ENCODE measurements around the gene MMEL1. TPM values are rescaled to one million over a fixed set of nuclear protein-coding genes. Genes with fewer than 3 reads are reported as not detected.

Gene MMEL1
- polyA plus RNA-seq, 1 donor from 2014 or later = 5.2 TPM

DNA sequence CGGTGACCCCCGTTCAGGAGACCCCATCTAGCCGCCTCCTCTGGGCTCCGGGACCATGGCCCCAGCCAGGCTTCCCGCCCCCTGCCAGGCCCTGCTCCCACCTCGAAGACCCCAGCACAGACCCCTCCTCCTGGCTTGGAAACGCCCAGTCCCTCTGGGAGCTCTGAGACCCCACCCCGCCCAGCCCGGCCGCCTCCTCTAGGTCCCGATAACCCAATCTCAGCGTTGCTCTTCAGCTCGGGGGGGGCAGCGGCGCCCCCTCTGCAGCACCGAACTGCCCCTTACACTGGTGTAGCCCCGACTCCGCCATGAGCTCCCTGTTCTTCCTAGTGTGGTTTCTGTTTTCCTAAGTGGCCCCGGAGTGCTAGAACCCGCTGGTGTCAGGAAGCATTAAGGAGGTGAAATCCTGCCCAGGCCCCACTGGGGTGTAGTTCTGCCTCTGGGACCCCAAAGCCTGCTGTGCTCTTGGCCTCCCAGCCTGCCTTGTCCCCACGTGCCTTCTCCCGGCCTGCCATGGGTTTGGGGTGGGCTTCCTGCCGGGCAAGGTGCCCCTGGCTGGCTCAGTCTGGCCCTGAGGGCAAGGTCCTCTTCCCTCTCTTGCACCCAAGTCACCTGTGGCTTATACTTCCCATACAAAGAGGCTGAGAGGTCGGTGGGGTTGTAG is 10.7 kb upstream of the MMEL1 start:
- Histone ChIP-seq H3K27ac (ENCODE audit: low read length) (no peak overlapping the region), H3K9me3 (ENCODE audit: low read length) (no peaks in the 10 kb centered on the region)

DNA sequence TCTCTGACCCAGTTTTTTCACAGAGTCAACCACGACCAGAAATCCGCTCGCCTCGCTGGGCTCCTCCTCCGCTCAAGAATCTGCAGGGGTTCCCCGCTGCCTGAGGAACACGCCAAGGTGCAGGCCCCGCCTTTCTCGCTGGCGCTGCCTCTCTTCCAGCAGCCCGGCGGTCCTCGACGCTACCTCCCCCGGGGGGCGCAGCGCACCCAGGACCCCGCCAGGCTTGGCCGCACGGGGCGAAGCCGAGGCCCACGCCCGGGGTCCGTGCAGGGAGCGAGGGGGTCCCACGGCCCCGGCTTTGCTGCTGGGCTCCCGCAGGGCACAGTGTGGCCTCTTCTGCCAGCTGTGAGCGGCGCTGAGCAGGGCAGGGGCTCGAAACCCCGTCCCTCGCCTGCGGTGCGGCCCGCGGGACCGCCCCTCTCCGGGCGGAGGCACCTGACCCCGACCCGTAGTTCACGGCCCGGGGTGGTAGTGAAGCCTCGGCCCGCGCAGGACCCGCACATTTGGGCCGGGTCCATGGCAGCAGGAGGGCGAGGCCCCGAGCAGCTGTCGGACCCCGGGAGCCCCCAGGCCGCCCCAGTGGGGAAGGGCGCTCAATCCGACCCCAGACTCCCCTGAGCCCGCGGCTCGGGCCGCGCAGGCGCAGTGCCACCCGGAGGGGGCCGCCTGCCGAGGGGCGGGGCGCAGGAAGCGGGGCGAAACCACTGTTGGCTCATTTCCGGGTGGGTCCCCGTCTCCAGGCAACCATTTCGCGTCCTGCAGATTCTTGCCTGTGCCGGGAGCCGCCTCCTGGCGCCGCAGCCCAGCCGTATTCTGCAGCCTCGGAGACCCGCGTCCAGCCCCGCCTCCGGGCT is 10.0 kb upstream of the MMEL1 start:
- no peaks in the 10 kb centered on the region for H3K9me3 ChIP-seq (ENCODE audit: low read length)
- no peaks in the 10 kb centered on the region for H3F3A ChIP-seq (ENCODE audit: insufficient read depth, low read length, poor library complexity, severe bottlenecking)
- peak overlapping the region; percentile 97 for H3K4me3 ChIP-seq (ENCODE audit: low read length)
- peak overlapping the region; percentile 87 for H3K4me2 ChIP-seq (ENCODE audit: low read length)
- peak overlapping the region; percentile 84 for H2AFZ ChIP-seq (ENCODE audit: low read depth, low read length)
- H3K27me3 ChIP-seq (ENCODE audit: insufficient read depth, low read depth, low read length) = no peaks in the 10 kb centered on the region
- no peaks in the 10 kb centered on the region for H3K9me2 ChIP-seq (ENCODE audit: insufficient read depth, low read length)
- peaks cover 9% of the 10 kb centered on the region for H3K79me2 ChIP-seq (replicated peaks; ENCODE audit: insufficient read depth, low read length)
- H3K36me3 ChIP-seq (ENCODE audit: insufficient read depth, low read length) = no peaks in the 10 kb centered on the region
- H3K9ac ChIP-seq (ENCODE audit: low read length) = peak overlapping the region; percentile 91
- H3K27ac ChIP-seq (ENCODE audit: low read length) = peak overlapping the region; percentile 78
- no peaks in the 10 kb centered on the region for H4K20me1 ChIP-seq (ENCODE audit: insufficient read depth)
- TF ChIP-seq EZH2 (IDR thresholded peaks at IDR 0.05; ENCODE audit: borderline replicate concordance, insufficient read depth, low read length, poor library complexity, severe bottlenecking) (no peak), POLR2AphosphoS5 (IDR thresholded peaks at IDR 0.05) (peak; percentile 90), RAD21 (conservative IDR thresholded peaks at IDR 0.05) (peak; percentile 53), MXI1 (conservative IDR thresholded peaks at IDR 0.05; ENCODE audit: poor library complexity, severe bottlenecking) (peak; percentile 93), EP300 (conservative IDR thresholded peaks at IDR 0.05; ENCODE audit: poor library complexity, severe bottlenecking) (no peak)
- TF ChIP-seq, protein P1, sequence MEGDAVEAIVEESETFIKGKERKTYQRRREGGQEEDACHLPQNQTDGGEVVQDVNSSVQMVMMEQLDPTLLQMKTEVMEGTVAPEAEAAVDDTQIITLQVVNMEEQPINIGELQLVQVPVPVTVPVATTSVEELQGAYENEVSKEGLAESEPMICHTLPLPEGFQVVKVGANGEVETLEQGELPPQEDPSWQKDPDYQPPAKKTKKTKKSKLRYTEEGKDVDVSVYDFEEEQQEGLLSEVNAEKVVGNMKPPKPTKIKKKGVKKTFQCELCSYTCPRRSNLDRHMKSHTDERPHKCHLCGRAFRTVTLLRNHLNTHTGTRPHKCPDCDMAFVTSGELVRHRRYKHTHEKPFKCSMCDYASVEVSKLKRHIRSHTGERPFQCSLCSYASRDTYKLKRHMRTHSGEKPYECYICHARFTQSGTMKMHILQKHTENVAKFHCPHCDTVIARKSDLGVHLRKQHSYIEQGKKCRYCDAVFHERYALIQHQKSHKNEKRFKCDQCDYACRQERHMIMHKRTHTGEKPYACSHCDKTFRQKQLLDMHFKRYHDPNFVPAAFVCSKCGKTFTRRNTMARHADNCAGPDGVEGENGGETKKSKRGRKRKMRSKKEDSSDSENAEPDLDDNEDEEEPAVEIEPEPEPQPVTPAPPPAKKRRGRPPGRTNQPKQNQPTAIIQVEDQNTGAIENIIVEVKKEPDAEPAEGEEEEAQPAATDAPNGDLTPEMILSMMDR (IDR thresholded peaks at IDR 0.05; ENCODE audit: poor library complexity, severe bottlenecking) = peak; percentile 53
- TF ChIP-seq, protein P2, sequence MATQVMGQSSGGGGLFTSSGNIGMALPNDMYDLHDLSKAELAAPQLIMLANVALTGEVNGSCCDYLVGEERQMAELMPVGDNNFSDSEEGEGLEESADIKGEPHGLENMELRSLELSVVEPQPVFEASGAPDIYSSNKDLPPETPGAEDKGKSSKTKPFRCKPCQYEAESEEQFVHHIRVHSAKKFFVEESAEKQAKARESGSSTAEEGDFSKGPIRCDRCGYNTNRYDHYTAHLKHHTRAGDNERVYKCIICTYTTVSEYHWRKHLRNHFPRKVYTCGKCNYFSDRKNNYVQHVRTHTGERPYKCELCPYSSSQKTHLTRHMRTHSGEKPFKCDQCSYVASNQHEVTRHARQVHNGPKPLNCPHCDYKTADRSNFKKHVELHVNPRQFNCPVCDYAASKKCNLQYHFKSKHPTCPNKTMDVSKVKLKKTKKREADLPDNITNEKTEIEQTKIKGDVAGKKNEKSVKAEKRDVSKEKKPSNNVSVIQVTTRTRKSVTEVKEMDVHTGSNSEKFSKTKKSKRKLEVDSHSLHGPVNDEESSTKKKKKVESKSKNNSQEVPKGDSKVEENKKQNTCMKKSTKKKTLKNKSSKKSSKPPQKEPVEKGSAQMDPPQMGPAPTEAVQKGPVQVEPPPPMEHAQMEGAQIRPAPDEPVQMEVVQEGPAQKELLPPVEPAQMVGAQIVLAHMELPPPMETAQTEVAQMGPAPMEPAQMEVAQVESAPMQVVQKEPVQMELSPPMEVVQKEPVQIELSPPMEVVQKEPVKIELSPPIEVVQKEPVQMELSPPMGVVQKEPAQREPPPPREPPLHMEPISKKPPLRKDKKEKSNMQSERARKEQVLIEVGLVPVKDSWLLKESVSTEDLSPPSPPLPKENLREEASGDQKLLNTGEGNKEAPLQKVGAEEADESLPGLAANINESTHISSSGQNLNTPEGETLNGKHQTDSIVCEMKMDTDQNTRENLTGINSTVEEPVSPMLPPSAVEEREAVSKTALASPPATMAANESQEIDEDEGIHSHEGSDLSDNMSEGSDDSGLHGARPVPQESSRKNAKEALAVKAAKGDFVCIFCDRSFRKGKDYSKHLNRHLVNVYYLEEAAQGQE (IDR thresholded peaks at IDR 0.05; ENCODE audit: borderline replicate concordance) = peak; percentile 21

More for the DNA sequence above, 10.7 kb upstream of the MMEL1 start:
- Histone ChIP-seq H3K36me3 (ENCODE audit: insufficient read depth, low read length) (no peaks in the 10 kb centered on the region), H3K4me2 (ENCODE audit: low read length) (peak overlapping the region; percentile 59), H3K9ac (ENCODE audit: low read length) (peak overlapping the region; percentile 91), H3K4me3 (ENCODE audit: low read length) (peak overlapping the region; percentile 97), H2AFZ (ENCODE audit: low read depth, low read length) (peak overlapping the region; percentile 84), H4K20me1 (ENCODE audit: insufficient read depth) (no peaks in the 10 kb centered on the region), H3K79me2 (replicated peaks; ENCODE audit: insufficient read depth, low read length) (peaks cover 9% of the 10 kb centered on the region), H3K27me3 (ENCODE audit: insufficient read depth, low read depth, low read length) (no peaks in the 10 kb centered on the region), H3K9me2 (ENCODE audit: insufficient read depth, low read length) (no peaks in the 10 kb centered on the region), H3F3A (ENCODE audit: insufficient read depth, low read length, poor library complexity, severe bottlenecking) (no peaks in the 10 kb centered on the region)
- no peak for TF ChIP-seq RAD21 (conservative IDR thresholded peaks at IDR 0.05)
- TF ChIP-seq POLR2AphosphoS5 (IDR thresholded peaks at IDR 0.05) = no peak
- TF ChIP-seq, protein P2 (IDR thresholded peaks at IDR 0.05; ENCODE audit: borderline replicate concordance) = no peak
- no peak for TF ChIP-seq EP300 (conservative IDR thresholded peaks at IDR 0.05; ENCODE audit: poor library complexity, severe bottlenecking)
- no peak for TF ChIP-seq EZH2 (IDR thresholded peaks at IDR 0.05; ENCODE audit: borderline replicate concordance, insufficient read depth, low read length, poor library complexity, severe bottlenecking)
- TF ChIP-seq, protein P1 (IDR thresholded peaks at IDR 0.05; ENCODE audit: poor library complexity, severe bottlenecking) = no peak
- TF ChIP-seq MXI1 (conservative IDR thresholded peaks at IDR 0.05; ENCODE audit: poor library complexity, severe bottlenecking) = no peak
- TF ChIP-seq TAF1 (IDR thresholded peaks at IDR 0.05; ENCODE audit: low read depth) = no peak
- no peak for TF ChIP-seq SMC3 (conservative IDR thresholded peaks at IDR 0.05; ENCODE audit: poor library complexity)
